Activated naive CD4-positive, alpha-beta T cell treated with anti-CD3 and anti-CD28 coated beads, Interleukin-2, amount 50 U/mL, for 24 hours (primary cell): ENCODE results near the gene ANKZF1.
A peak's percentile ranks its signal among the peaks of the same experiment; 100 is the strongest.

Experiments
- H3K27ac Mint-ChIP-seq: one replicate; pipeline ENCODE4 v1.8.0; 2021; ENCODE audit warnings: mild to moderate bottlenecking, mixed read lengths
- H3K27me3 Mint-ChIP-seq: one replicate; pipeline ENCODE4 v1.8.0; 2021; ENCODE audit warnings: mixed read lengths
- H3K36me3 Mint-ChIP-seq: one replicate; pipeline ENCODE4 v1.8.0; 2021; ENCODE audit warnings: mixed read lengths
- H3K4me1 Mint-ChIP-seq: one replicate; pipeline ENCODE4 v1.8.0; 2021; ENCODE audit warnings: mixed read lengths
- H3K4me3 Mint-ChIP-seq: one replicate; pipeline ENCODE4 v1.8.0; 2021; ENCODE audit warnings: mild to moderate bottlenecking, mixed read lengths
- H3K9me3 Mint-ChIP-seq: one replicate; pipeline ENCODE4 v1.8.0; 2021; ENCODE audit warnings: mixed read lengths

ANKZF1 gene

DNA sequence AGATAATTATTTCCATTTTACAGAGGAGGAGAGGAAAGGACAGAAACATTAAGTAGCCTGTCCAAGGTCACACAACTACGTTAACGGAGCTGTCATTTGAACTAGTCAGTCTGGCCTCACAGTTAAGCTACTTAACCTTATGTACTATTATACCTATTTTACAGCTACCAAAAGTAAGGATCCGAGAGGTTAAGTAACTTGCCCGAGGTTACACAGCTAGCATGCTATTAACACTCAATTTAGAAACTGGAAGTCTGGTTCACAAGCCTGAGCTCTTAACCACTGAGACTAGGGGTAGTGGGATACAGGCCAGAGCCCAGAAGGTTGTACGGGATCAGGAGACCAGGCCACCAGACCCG lies 15.2 kb downstream of the ANKZF1 start:
- Mint-ChIP-seq H3K9me3 (no peaks in the 10 kb centered on the region), H3K4me3 (peak overlapping the region; percentile 98), H3K27ac (peak overlapping the region; percentile 97), H3K36me3 (peaks cover 4% of the 10 kb centered on the region), H3K27me3 (no peaks in the 10 kb centered on the region), H3K4me1 (peaks cover 59% of the 10 kb centered on the region)

DNA sequence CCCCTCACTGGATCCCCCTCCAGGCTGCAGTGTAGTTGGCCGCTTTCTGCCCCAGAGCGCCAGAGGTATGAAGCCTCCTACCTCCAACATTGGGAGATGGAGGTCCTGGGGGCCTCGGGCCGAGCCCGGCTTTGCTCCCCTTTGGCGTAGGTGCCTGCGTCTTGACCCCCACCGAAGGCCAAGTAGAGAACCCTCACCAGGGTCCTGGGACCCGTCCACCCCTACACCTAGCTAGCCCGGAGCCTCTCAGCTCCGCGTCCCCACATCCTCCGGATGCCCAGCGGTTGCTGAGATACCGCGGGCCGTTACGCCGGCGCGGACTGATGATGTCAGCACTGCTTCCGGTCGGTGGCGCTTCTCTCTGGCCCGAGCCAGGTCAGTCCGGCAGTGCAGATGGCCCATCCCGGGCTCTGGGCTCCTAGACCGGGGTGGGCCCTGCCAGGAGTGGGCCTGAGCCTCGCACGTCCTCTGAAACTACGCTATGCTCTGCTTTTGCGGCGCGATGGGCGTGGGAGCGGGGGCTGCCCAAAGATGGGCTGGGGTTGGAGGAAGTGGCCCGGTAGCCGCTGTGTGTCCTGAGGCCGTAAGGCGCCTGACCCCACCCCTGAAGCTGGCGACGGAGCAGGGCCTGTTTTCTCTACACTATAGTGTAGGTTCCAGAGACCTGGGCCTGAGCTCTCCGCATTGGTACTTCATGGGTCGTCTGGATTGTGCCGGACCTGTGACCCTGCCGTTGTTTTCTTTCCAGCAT lies 15.7 kb downstream of the ANKZF1 start, which contains the start of the genes GLB1L and STK16:
TSS of gene GLB1L (minus strand) at position 297 of the 751 bp plus-strand sequence. CDS start 1,871 bp downstream, outside the sequence.
TSS of gene STK16 (plus strand) at position 332 of the 751 bp plus-strand sequence. CDS start 521 bp downstream, outside the sequence.
- no peaks in the 10 kb centered on the region for H3K27me3 Mint-ChIP-seq
- H3K36me3 Mint-ChIP-seq: peaks cover 7% of the 10 kb centered on the region
- peak within 1 kb of the TSS; percentile 98 for H3K4me3 Mint-ChIP-seq
- H3K27ac Mint-ChIP-seq: peak within 1 kb of the TSS; percentile 97
- no peaks in the 10 kb centered on the region for H3K9me3 Mint-ChIP-seq
- H3K4me1 Mint-ChIP-seq: peaks cover 65% of the 10 kb centered on the region

DNA sequence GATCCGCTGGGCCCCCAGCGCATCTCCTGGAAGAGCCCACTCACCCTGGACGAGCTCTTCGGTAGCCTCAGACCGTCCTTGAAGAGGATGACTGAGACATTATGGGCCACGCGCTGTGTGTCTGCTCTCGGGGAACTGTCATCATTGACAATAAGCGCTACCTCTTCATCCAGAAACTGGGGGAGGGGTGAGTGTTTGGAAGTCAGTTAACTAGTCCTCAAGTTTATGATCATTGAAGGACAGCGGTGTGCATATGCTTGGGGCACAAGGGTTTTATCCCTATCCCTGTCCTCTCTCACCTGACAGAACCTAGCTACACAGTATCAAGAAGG lies 16.3 kb downstream of the ANKZF1 start:
- Mint-ChIP-seq H3K36me3 (peaks cover 11% of the 10 kb centered on the region), H3K27me3 (no peaks in the 10 kb centered on the region), H3K4me1 (peaks cover 70% of the 10 kb centered on the region), H3K27ac (peak overlapping the region; percentile 97), H3K9me3 (no peaks in the 10 kb centered on the region), H3K4me3 (peak overlapping the region; percentile 98)

DNA sequence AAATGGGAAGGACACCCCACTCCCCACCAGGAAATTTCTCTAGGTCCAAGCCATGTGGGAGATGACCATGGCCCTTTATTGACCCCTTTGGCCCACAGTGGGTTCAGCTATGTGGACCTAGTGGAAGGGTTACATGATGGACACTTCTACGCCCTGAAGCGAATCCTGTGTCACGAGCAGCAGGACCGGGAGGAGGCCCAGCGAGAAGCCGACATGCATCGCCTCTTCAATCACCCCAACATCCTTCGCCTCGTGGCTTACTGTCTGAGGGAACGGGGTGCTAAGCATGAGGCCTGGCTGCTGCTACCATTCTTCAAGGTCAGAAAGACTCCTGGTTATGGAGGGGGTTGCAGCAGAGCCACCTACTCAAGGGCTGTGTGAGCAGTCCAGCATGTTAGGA lies 17.0 kb downstream of the ANKZF1 start:
- Mint-ChIP-seq H3K4me1 (peaks cover 74% of the 10 kb centered on the region), H3K9me3 (no peaks in the 10 kb centered on the region)

DNA sequence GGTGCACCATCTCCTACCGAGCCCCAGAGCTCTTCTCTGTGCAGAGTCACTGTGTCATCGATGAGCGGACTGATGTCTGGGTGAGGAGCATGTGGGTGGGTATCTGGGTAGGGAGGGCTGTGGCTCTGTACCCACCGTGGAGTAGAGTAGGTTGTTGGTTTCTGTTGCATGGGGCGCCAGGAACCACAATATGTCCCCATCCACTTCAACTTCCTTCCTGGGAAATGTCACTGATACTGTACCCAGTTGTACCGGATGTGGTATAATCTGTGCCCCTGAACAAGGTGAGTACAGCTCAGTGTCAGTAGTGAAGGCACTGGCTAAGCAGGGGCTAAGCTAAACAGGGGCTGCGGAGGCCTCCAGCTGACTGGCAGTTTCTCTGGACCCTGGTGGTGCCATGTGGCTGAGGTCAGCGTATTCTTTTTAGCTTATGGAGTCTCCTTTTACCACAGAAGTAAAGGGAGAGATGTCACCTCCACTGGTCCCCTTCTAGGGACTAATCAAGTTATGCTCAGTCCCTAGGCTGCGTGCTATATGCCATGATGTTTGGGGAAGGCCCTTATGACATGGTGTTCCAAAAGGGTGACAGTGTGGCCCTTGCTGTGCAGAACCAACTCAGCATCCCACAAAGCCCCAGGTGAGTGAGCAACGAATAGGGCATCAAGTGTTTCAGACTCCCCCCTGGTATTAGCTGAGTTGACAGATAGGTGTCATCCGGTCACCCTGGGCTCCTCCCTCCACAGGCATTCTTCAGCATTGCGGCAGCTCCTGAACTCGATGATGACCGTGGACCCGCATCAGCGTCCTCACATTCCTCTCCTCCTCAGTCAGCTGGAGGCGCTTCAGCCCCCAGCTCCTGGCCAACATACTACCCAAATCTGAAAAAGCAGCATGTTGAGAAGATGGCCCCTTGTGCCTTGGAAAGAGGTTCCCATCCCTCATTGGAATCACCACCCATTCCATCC lies 18.4 kb downstream of the ANKZF1 start:
- H3K27ac Mint-ChIP-seq: peak overlapping the region; percentile 74
- no peaks in the 10 kb centered on the region for H3K27me3 Mint-ChIP-seq
- peak overlapping the region; percentile 68 for H3K4me3 Mint-ChIP-seq
- H3K9me3 Mint-ChIP-seq: no peaks in the 10 kb centered on the region
- H3K4me1 Mint-ChIP-seq: peaks cover 82% of the 10 kb centered on the region
- H3K36me3 Mint-ChIP-seq: peaks cover 16% of the 10 kb centered on the region

More for the DNA sequence above, 17.0 kb downstream of the ANKZF1 start:
- Mint-ChIP-seq H3K4me3 (peak overlapping the region; percentile 98), H3K27me3 (no peaks in the 10 kb centered on the region), H3K36me3 (peaks cover 14% of the 10 kb centered on the region), H3K27ac (peak overlapping the region; percentile 97)

DNA sequence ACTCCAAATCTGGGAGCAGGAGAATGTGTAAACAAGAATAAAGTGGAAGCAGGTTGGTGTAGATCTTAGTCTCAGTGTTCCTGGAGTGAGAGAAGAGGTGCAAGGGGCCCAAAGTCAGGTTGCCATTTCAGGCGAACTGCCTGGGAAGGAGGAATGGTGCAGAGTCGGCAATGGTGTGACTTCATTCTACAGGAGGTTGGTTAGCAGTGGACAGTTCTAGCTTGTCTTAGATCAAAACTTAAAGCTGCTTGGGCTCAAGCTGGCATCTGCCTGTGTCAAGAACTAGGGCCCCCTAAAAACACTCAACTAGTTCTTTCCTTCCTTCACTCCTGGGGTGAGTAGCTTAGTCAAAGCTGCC lies 19.2 kb downstream of the ANKZF1 start:
- H3K27ac Mint-ChIP-seq: peak overlapping the region; percentile 86
- no peaks in the 10 kb centered on the region for H3K27me3 Mint-ChIP-seq
- H3K4me1 Mint-ChIP-seq: peaks cover 79% of the 10 kb centered on the region
- peak overlapping the region; percentile 85 for H3K4me3 Mint-ChIP-seq
- H3K9me3 Mint-ChIP-seq: no peaks in the 10 kb centered on the region
- H3K36me3 Mint-ChIP-seq: peaks cover 16% of the 10 kb centered on the region

DNA sequence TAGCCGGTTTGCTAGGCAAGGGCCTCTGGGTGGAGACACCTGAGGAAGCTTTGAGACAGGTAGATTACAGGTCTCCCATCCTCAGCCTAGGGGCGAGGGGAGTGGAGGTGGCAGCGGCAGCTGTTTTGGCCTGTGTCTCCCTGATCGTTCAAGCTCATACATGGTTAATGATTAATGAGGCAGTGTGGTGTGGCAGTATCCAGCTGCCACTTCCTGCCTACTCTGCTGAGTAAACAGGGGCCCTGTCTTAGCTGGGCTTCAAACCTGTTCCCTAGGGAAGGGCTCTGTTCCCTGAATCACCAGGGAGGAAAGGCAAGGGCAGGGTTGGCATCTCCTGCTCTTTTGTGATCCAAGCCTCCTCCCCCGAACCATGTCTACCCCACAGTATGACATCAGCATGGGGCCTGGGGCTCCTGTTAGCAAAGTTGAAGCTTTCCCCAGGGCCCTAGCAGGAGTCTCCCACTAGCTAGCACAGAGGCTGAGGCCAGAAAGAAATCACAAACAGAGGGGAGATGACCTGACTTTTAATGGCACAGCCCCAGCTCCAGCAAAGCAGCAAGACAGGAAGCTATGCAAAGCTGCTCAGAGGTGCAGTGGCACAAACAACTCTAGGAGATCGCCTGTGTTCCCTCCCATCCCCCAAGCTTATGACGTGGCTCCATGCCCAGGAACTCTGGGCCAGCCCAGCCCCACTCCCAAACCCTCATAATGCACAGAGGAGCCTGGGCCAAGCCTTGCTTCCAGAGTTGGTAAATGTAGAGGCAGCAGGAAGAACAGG lies 19.8 kb downstream of the ANKZF1 start:
- Mint-ChIP-seq H3K4me1 (peaks cover 75% of the 10 kb centered on the region), H3K36me3 (peaks cover 16% of the 10 kb centered on the region), H3K27me3 (no peaks in the 10 kb centered on the region), H3K27ac (peak overlapping the region; percentile 86), H3K9me3 (no peaks in the 10 kb centered on the region), H3K4me3 (peak overlapping the region; percentile 85)

DNA sequence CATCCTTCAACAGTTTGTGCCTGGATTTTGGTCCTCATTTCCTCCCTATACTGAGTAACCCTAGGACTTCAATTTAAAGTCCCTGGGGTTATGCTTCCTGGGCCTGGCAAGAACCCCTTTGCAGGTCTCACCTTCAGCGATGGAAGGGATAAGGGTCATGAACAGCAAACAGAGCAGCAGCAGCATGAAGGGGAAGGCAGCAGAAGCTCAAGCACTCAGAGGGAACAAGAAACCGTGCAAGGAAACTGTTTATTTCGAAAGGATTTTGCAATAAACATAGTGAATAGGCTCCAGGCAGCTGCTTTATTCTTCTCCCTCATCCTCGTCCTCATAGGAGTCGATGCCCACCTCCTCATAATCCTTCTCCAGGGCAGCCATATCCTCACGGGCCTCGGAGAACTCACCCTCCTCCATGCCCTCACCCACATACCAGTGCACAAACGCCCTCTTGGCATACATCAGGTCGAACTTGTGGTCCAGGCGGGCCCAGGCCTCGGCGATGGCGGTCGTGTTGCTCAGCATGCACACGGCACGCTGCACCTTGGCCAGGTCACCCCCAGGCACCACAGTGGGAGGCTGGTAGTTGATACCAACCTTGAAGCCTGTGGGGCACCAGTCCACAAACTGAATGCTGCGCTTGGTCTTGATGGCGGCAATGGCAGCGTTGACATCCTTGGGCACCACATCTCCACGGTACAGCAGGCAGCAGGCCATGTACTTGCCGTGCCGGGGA lies 20.6 kb downstream of the ANKZF1 start:
- Mint-ChIP-seq H3K4me3 (peak overlapping the region; percentile 85), H3K27ac (peak overlapping the region; percentile 86), H3K36me3 (peaks cover 16% of the 10 kb centered on the region), H3K4me1 (peaks cover 71% of the 10 kb centered on the region), H3K9me3 (no peaks in the 10 kb centered on the region), H3K27me3 (no peaks in the 10 kb centered on the region)

DNA sequence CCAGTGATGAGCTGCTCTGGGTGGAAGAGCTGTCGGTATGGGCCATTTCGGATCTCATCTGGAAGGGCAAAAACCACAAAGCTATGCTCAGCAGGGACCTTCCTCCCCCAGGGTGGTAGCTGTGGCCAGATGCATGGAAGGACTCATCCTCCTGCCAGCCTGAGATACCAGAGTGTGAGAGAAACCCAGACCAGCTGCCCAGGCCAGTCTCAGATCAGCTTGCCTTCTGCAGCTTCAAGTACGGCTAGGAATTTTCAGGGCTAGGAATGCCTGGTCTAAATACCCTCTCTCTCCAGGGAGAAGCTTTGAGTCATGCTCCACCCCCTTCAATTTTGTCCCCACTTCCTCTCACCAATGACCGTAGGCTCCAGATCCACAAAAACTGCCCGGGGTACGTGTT lies 22.1 kb downstream of the ANKZF1 start:
- peak overlapping the region; percentile 96 for H3K27ac Mint-ChIP-seq
- H3K4me3 Mint-ChIP-seq: peak overlapping the region; percentile 87
- H3K36me3 Mint-ChIP-seq: peaks cover 16% of the 10 kb centered on the region
- peaks cover 70% of the 10 kb centered on the region for H3K4me1 Mint-ChIP-seq
- H3K27me3 Mint-ChIP-seq: no peaks in the 10 kb centered on the region
- no peaks in the 10 kb centered on the region for H3K9me3 Mint-ChIP-seq

DNA sequence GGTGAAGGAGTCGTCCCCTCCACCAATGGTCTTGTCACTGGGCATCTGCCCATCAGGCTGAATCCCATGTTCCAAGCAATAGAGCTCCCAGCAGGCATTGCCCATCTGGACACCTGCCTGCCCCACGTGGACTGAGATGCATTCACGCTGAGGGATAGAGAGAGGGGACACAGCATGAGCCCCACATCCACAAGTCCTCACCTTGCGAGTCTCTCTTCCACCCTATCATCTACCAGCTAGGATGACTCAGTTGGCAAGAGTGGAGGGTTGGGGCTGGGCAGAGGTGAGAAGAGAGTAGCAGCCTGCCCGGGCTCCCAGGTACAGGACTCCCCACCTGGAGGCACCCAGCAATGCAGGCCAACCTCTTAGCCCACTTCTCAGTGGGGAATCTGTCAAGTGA lies 22.5 kb downstream of the ANKZF1 start:
- no peaks in the 10 kb centered on the region for H3K9me3 Mint-ChIP-seq
- H3K36me3 Mint-ChIP-seq: peaks cover 16% of the 10 kb centered on the region
- peaks cover 66% of the 10 kb centered on the region for H3K4me1 Mint-ChIP-seq

DNA sequence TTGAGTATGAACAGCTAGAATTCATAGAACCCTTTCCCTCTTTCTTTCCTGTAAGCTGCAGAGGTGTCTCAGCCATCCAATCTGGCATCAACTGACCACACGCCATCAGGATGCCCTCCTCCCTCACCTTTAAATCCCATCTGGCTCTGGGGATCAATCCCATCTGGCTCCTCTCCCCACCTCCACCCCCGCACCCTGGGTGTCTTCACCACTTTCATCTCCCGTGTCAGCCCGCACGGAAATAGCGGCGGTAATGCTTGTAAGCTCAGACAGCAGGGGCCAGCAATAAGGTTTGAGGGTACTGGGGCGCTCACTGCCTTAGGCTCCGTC lies 22.9 kb downstream of the ANKZF1 start:
- Mint-ChIP-seq H3K4me3 (peak overlapping the region; percentile 87), H3K27me3 (no peaks in the 10 kb centered on the region), H3K27ac (peak overlapping the region; percentile 96), H3K36me3 (peaks cover 16% of the 10 kb centered on the region), H3K9me3 (no peaks in the 10 kb centered on the region), H3K4me1 (peaks cover 62% of the 10 kb centered on the region)

More for the DNA sequence above, 22.5 kb downstream of the ANKZF1 start:
- Mint-ChIP-seq H3K27ac (peak overlapping the region; percentile 96), H3K4me3 (peak overlapping the region; percentile 87), H3K27me3 (no peaks in the 10 kb centered on the region)

DNA sequence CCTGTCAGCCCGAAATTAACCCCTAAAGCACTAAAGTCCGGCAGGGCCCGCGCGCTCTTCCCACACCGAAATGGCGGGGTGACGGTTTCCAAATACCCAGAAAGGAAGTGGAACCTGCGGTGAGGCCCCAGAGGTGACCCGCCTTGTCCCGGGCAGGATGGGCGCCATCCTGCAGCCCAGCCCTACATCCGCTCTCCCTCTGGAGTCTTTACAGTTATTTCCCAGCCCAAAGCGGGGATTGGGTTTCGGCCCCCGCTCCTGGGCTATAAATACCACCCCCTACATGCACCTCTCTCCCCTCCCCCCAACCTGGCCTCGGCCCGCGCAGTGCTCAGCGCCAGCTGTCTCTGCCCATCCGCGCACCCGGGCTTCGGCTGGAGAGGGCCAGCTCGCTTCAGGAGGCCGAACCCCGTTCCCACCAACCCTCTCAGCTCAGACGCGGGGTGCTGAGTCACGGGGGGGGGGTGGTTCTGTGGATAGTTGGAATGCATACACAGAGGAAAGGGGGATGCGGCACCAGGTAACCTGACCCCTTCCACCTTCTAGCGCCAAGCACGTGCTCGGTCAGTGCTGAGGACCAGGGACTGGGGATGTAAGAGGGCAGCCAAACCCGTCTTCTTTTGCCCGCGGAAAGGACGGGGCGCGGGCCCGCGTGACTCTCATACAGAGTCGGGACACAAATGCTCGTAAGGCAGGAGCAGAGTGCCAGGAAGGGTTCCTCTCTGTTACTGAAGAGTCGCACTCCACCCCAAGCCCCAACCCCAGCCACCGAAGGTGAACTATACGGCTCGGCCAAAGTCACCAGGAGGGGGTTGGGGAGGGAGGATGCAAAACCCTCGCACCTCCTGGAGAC lies 23.5 kb downstream of the ANKZF1 start, which contains the start of gene TUBA4B:
TSS of gene TUBA4B (plus strand) at position 344 of the 853 bp plus-strand sequence. CDS start at position 509, 165 bp downstream.
- H3K4me1 Mint-ChIP-seq: peaks cover 56% of the 10 kb centered on the region
- peaks cover 16% of the 10 kb centered on the region for H3K36me3 Mint-ChIP-seq
- no peaks in the 10 kb centered on the region for H3K27me3 Mint-ChIP-seq
- H3K4me3 Mint-ChIP-seq: peak within 1 kb of the TSS; percentile 87
- H3K27ac Mint-ChIP-seq: peak within 1 kb of the TSS; percentile 96
- no peaks in the 10 kb centered on the region for H3K9me3 Mint-ChIP-seq

DNA sequence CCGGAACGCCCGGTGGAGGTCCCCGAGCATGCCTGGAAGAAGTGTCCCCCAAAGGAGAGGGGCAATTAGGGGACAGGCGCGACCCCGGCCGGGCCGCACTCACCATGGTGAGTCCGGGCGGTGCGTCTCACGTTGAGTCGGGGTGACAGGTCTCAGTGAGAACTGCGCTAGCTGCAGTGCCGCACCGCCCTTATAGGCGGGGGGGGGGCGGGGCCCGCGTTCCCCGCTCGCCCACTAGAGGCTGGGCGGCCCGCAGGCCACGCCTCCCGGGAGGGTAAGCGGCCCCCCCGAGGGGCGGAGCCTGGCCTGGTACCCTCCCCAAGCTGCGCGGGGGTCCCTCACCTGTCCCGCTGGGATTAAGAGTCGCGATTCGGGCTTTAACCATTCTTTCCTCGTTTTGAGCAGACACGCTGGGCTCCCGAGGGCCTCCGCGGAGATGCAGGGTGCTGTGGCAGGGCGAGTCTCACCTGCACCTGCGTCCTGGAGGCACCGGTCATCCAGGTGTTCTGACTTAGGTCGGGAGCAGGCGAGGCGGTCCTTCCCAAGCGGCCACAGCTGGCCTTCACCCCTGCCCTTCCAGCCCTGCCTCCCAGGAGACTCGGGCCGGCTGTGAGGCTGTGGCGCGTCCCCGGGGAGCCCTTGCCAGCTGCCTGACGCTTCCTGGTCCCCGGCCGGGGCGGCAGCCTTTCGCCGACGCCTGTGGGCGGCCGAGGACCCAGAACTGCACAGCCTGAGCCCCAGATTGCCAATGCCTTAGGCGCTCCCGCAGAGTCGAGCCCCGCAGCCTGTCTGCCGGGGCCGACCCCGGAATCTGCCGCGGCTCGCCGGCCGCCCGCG lies 24.4 kb downstream of the ANKZF1 start, which contains the start of gene TUBA4A:
TSS of gene TUBA4A (minus strand) at position 166 of the 837 bp plus-strand sequence. CDS start at position 106, 60 bp downstream.
- Mint-ChIP-seq H3K27me3 (no peaks in the 10 kb centered on the region), H3K4me3 (peak within 1 kb of the TSS; percentile 87), H3K36me3 (peaks cover 16% of the 10 kb centered on the region), H3K9me3 (no peaks in the 10 kb centered on the region), H3K4me1 (peaks cover 47% of the 10 kb centered on the region), H3K27ac (peak within 1 kb of the TSS; percentile 97)
